Panc1 (cell line): ENCODE data around the gene NCKAP5L. TPM values are rescaled to one million over a fixed set of nuclear protein-coding genes. Genes with fewer than 3 reads are reported as not detected.

Experiments used
- ATAC-seq: fragments of 200-7000 bp; cut with Tn5 transposase; 2 replicates; pipeline ENCODE4 v1.9.1; 2020; ENCODE audit warnings: mild to moderate bottlenecking, moderate library complexity
- BruUV-seq: library from RNA; stranded (reverse); fragments of 400-500 nt; replicated peaks from 2 replicates; lab custom pipeline; 2021; lab: Mats Ljungman, UMichigan
- CTCF ChIA-PET: fragments of 300-600 bp; sonication (Branson Sonifier 250); formaldehyde crosslinking; loops from one replicate; lab custom pipeline; 2022; ENCODE audit warnings: antibody characterized with exemption; lab: Charles Lee
- POLR2A ChIA-PET: fragments of 300-600 bp; sonication (Branson Sonifier 250); formaldehyde crosslinking; loops from one replicate; lab custom pipeline; 2022; ENCODE audit warnings: antibody characterized with exemption; lab: Charles Lee
- DNase-seq: peaks from one replicate; pipeline ENCODE4 v3.0.0-alpha.2; 2010; ENCODE audit warnings: low read depth, low spot score
- H3K27ac ChIP-seq: 2 replicates; pipeline ENCODE4 v1.5.1; 2011; ENCODE audit warnings: mild to moderate bottlenecking, low read length, inconsistent platforms
- H3K27me3 ChIP-seq: fragments of 200-500 bp; sonication (Bioruptor generic); 2 replicates; pipeline ENCODE4 v1.6.0; 2014; ENCODE audit warnings: low read length, inconsistent platforms; ENCODE audit not compliant: control insufficient read depth, insufficient read depth
- H3K36me3 ChIP-seq: fragments of 200-500 bp; sonication (Bioruptor generic); 2 replicates; pipeline ENCODE4 v1.5.1; 2014; ENCODE audit warnings: inconsistent platforms, mild to moderate bottlenecking, low read length, moderate library complexity; ENCODE audit not compliant: control insufficient read depth, insufficient read depth
- H3K4me1 ChIP-seq: 2 replicates; pipeline ENCODE4 v1.5.1; 2011; ENCODE audit warnings: inconsistent platforms, mild to moderate bottlenecking, low read length, moderate library complexity; ENCODE audit not compliant: control insufficient read depth, insufficient read depth
- H3K4me3 ChIP-seq, 2 experiments: 2 replicates each; pipeline ENCODE4 v1.5.1; 2011 to 2012; ENCODE audit warnings: low read depth in 2 of 2, low read length in 2 of 2, mild to moderate bottlenecking in 2 of 2, inconsistent platforms in 1 of 2, moderate library complexity in 1 of 2
- H3K9me3 ChIP-seq: fragments of 200-500 bp; sonication (Bioruptor generic); 2 replicates; pipeline ENCODE4 v1.5.1; 2014; ENCODE audit warnings: low read depth, mild to moderate bottlenecking, inconsistent platforms, low read length, moderate library complexity; ENCODE audit not compliant: control insufficient read depth, insufficient read depth
- CTCF ChIP-seq: fragments of 450-650 bp; IDR thresholded peaks from 2 replicates; pipeline ENCODE4 v1.5.1; 2017; ENCODE audit warnings: mild to moderate bottlenecking
- POLR2AphosphoS5 ChIP-seq: IDR thresholded peaks from 2 replicates; pipeline ENCODE4 v1.6.1; 2012; ENCODE audit warnings: mild to moderate bottlenecking, low read depth, low read length, moderate library complexity
- REST ChIP-seq, 2 experiments: IDR thresholded peaks; 2 replicates each; pipeline ENCODE4 v1.6.1; 2011 to 2012; ENCODE audit warnings: low read depth in 2 of 2, control low read depth in 1 of 2, low read length in 1 of 2, mild to moderate bottlenecking in 1 of 2, moderate library complexity in 1 of 2; ENCODE audit not compliant: insufficient read depth in 1 of 2
- SIN3A ChIP-seq: IDR thresholded peaks from 2 replicates; pipeline ENCODE4 v1.6.1; 2012; ENCODE audit warnings: low read depth, mild to moderate bottlenecking, low read length, moderate library complexity, borderline replicate concordance; ENCODE audit not compliant: insufficient read depth
- TCF7L2 ChIP-seq: IDR thresholded peaks from 2 replicates; pipeline ENCODE4 v1.6.1; 2011; ENCODE audit warnings: mild to moderate bottlenecking, low read depth, low read length, inconsistent platforms
- in situ Hi-C: cut with HindIII; loops from 2 replicates; pipeline ENCODE4 v1.10.0; 2016; ENCODE audit warnings: low sequenced_read_pairs, low pct_unique_long_range_greater_than_20kb
- intact Hi-C: fragments of 100-400 bp; cut with micrococcal nuclease; formaldehyde crosslinking; loops from one replicate; pipeline ENCODE4 v1.10.0; 2022; ENCODE audit not compliant: unreplicated experiment
- total RNA-seq: library from RNA; stranded (reverse); gene quantifications from one replicate; pipeline ENCODE4 v1.2.1, GENCODE V29; 2021; ENCODE audit not compliant: unreplicated experiment

Gene NCKAP5L
- total RNA-seq, 1 experiment from 2014 or later: 17.3 TPM

DNA sequence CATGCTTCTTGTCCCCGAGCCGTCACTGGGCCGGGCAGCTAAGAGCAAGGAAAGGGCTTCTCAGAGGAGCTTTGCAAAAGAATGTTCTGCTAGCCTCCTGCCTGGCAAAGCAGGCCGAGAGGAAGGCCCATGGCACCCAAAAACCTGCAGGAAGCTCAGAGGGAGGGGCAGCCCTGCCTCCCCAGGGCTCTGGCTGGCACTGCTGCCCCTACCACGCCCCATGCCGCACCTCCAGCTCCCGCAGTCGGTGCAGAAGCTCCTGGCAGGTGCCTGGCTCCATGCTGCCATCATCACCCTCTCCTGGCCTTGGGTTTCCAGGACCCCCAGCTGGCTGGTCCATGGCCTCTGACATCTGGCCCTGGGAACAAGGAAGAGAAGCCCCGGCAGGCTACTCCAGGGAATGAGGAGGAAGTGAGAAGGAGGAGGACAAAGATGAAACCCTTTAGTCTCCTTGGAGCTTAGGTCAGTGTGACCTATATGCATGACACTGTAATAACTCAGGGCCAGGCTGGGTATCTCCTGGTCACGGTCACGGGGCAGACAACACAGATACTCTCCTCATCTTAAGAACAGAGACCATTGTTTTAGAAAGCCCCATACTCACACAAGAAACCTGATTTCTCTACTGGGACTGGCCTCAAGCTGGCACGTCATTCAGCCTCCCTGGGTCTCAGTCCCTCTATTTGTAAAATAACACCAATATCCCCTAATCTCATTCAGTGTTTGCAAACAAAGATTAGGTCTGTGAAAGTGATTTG lies 24.3 kb downstream of the NCKAP5L start:
- no peak overlapping the region for H3K4me3 ChIP-seq
- no TSS peak for BruUV-seq
- intact Hi-C loops (no loop called here), in situ Hi-C loops (no loop called here)
- no peak for DNase-seq
- H3K27ac ChIP-seq: no peak overlapping the region
- CTCF ChIA-PET: no interaction called here
- H3K36me3 ChIP-seq: 0 out of 2 replicates have a peak, but pooled peaks cover 2% of the 10 kb centered on the region
- no peaks in the 10 kb centered on the region for H3K4me1 ChIP-seq
- POLR2A ChIA-PET: no interaction called here
- no peak for ATAC-seq
- TF ChIP-seq CTCF (no peak), POLR2AphosphoS5 (no peak), SIN3A (no peak), REST (IDR thresholded peaks at IDR 0.05; ENCODE audit: insufficient read depth in 1 of 2, low read depth in 2 of 2, low read length in 1 of 2) (no peak), TCF7L2 (no peak)
- H3K27me3 ChIP-seq: no peaks in the 10 kb centered on the region
- no peaks in the 10 kb centered on the region for H3K9me3 ChIP-seq

DNA sequence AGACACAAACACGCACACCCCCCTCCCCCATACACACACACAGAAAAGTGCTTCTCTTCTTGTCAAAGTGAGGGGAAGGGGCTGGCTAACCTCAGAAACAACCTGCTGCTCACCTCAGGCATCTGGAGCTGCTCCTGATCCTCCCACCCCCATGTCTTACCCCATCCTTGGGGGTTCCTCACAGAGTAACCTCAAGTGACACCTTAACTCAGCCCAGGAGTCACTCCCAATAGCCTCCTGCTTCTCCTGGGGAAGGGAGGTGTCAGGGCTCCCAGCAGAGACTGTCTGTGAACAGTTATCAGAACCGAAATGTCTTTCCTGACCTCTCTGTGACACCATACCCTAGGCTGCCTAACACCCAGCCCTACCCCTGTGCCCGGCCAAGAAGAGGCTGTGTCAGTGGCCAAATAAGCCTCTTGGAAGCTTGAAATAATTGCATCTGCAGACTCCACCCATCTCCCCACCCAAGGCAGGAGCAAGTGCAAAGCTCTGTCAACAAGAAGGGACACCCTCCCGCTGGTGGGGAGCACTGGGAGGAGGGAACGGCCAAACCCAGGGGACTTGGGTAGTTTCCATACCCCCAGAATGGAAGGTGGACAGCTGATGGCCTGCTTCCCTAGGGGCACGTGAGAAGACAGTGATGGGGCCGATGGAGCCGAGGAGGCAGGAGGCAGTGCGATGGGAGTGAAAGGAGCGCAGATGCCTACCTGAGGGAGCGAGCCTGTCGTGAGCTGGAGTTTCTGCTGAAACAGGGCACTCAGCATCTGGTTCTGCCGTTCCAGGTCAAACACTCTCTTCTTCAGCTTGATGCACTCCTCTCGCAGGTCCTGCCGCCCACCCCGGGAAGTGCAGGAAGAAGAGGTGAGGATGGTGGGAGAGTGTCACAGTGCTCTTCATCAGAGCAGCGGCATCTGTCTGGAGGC lies 26.8 kb downstream of the NCKAP5L start:
- Histone ChIP-seq H3K27ac (no peak overlapping the region), H3K4me1 (no peaks in the 10 kb centered on the region), H3K9me3 (no peaks in the 10 kb centered on the region), H3K27me3 (no peaks in the 10 kb centered on the region), H3K4me3 (no peak overlapping the region), H3K36me3 (0 out of 2 replicates have a peak, but pooled peaks cover 2% of the 10 kb centered on the region)
- POLR2A ChIA-PET: interaction anchor here (0.6 kb wide), 1 partner anchor 361 kb away, joined by 4 read pairs; no protein-coding TSS in a partner anchor
- ATAC-seq: no peak
- no TSS peak for BruUV-seq
- no peak for DNase-seq
- in situ Hi-C loops: no loop called here
- CTCF ChIA-PET: interaction anchor here (0.6 to 0.8 kb wide), 2 partner anchors 38 to 65 kb away, joined by 3 to 6 read pairs; no protein-coding TSS in a partner anchor
- intact Hi-C loops: no loop called here
- no peak for TF ChIP-seq TCF7L2
- no peak for TF ChIP-seq POLR2AphosphoS5
- TF ChIP-seq CTCF: no peak
- TF ChIP-seq SIN3A: no peak
- no peak for TF ChIP-seq REST (IDR thresholded peaks at IDR 0.05; ENCODE audit: insufficient read depth in 1 of 2, low read depth in 2 of 2, low read length in 1 of 2)
